ENCODE results near the gene TEC. TPM values are rescaled to one million over a fixed set of nuclear protein-coding genes. Genes with fewer than 3 reads are reported as not detected.
"Not testable (repeated sequence)": the region's sequence is repeated elsewhere in the genome, so short reads cannot be mapped to it uniquely, and the experiment has no call there.

Gene TEC
- total and polyA plus RNA-seq, 7 experiments from 2014 or later, result 0.91 to 5.8 (median 2.5) TPM

GRCh38 chr4:48290146-48290772 lies 20.6 kb upstream of the TEC start:
- POLR2A ChIA-PET, result no interaction called here
- Histone ChIP-seq H3K27ac (ENCODE audit: low read depth, low read length) (no peak overlapping the region), H3K27me3 (ENCODE audit: control insufficient read depth in 2 of 2, insufficient read depth in 2 of 2, low read length in 2 of 2) (no peaks in the 10 kb centered on the region), H3K36me3 (ENCODE audit: control insufficient read depth in 2 of 3, insufficient read depth in 3 of 3, low read length in 3 of 3) (no peaks in the 10 kb centered on the region), H3K4me1 (ENCODE audit: control insufficient read depth in 2 of 2, insufficient read depth in 2 of 2, low read length in 2 of 2) (no peaks in the 10 kb centered on the region), H3K9me3 (ENCODE audit: control insufficient read depth in 2 of 3, low read length in 3 of 3) (no peaks in the 10 kb centered on the region), H3K4me3 (ENCODE audit: low read length) (no peak overlapping the region)
- peaks cover 0 to 3% (median 1%) of the 10 kb centered on the region in 5 donors for H3K27me3 Mint-ChIP-seq
- no peak overlapping the region for H3K4me3 Mint-ChIP-seq
- peaks cover 0 to 32% (median 6%) of the 10 kb centered on the region in 11 donors for H3K9me3 Mint-ChIP-seq
- intact Hi-C loops (cut with micrococcal nuclease), result no loop called here
- H3K27ac Mint-ChIP-seq, result no peak overlapping the region
- peaks cover 0 to under 1% (median 0%) of the 10 kb centered on the region in 7 donors for H3K4me1 Mint-ChIP-seq
- DNase-seq (no peak), ATAC-seq (no peak)
- CTCF ChIA-PET, result no interaction called here
- H3K36me3 Mint-ChIP-seq, result peaks cover 0 to 3% (median 0%) of the 10 kb centered on the region in 5 donors

- H3K4me3 ChIP-seq (ENCODE audit: low read length); H3K4me3 Mint-ChIP-seq; H3K27me3 ChIP-seq (ENCODE audit: control insufficient read depth in 2 of 2, insufficient read depth in 2 of 2, low read length in 2 of 2); H3K36me3 ChIP-seq (ENCODE audit: control insufficient read depth in 2 of 3, insufficient read depth in 3 of 3, low read length in 3 of 3); H3K27ac Mint-ChIP-seq; intact Hi-C loops (cut with micrococcal nuclease); ATAC-seq; H3K27ac ChIP-seq (ENCODE audit: low read depth, low read length); H3K4me1 ChIP-seq (ENCODE audit: control insufficient read depth in 2 of 2, insufficient read depth in 2 of 2, low read length in 2 of 2); H3K9me3 ChIP-seq (ENCODE audit: control insufficient read depth in 2 of 3, low read length in 3 of 3); POLR2A ChIA-PET; CTCF ChIA-PET; H3K4me1 Mint-ChIP-seq; DNase-seq: not testable (repeated sequence)
- Mint-ChIP-seq H3K27me3 (peaks cover 0 to 36% (median 16%) of the 10 kb centered on the region in 5 donors), H3K9me3 (peaks cover 11 to 69% (median 29%) of the 10 kb centered on the region in 11 donors), H3K36me3 (peaks cover 0 to 21% (median 2%) of the 10 kb centered on the region in 5 donors)
Measured at GRCh38 chr4:48286060-48286459, 16.4 kb upstream of the TEC start.

GRCh38 chr4:48285640-48286039 lies 16.0 kb upstream of the TEC start:
- H3K36me3 ChIP-seq (ENCODE audit: control insufficient read depth in 2 of 3, insufficient read depth in 3 of 3, low read length in 3 of 3); H3K4me3 Mint-ChIP-seq; ATAC-seq; CTCF ChIA-PET; DNase-seq; H3K27ac Mint-ChIP-seq; H3K4me3 ChIP-seq (ENCODE audit: low read length); POLR2A ChIA-PET; H3K27ac ChIP-seq (ENCODE audit: low read depth, low read length); H3K4me1 ChIP-seq (ENCODE audit: control insufficient read depth in 2 of 2, insufficient read depth in 2 of 2, low read length in 2 of 2); H3K9me3 ChIP-seq (ENCODE audit: control insufficient read depth in 2 of 3, low read length in 3 of 3); intact Hi-C loops (cut with micrococcal nuclease); H3K27me3 ChIP-seq (ENCODE audit: control insufficient read depth in 2 of 2, insufficient read depth in 2 of 2, low read length in 2 of 2); H3K4me1 Mint-ChIP-seq: not testable (repeated sequence)
- Mint-ChIP-seq H3K9me3 (peaks cover 11 to 74% (median 32%) of the 10 kb centered on the region in 11 donors), H3K36me3 (peaks cover 0 to 23% (median 2%) of the 10 kb centered on the region in 5 donors), H3K27me3 (peaks cover 0 to 39% (median 19%) of the 10 kb centered on the region in 5 donors)

GRCh38 chr4:48275686-48276085 lies 6.0 kb upstream of the TEC start:
- no peak overlapping the region for H3K4me3 ChIP-seq (ENCODE audit: low read length)
- Mint-ChIP-seq H3K4me3 (no peak overlapping the region), H3K27ac (no peak overlapping the region), H3K9me3 (peaks cover 0 to 23% (median 5%) of the 10 kb centered on the region in 11 donors), H3K36me3 (peaks cover 0 to 13% (median 7%) of the 10 kb centered on the region in 5 donors), H3K4me1 (peaks cover 0 to 6% (median 6%) of the 10 kb centered on the region in 7 donors), H3K27me3 (peaks cover 1 to 6% (median 6%) of the 10 kb centered on the region in 5 donors)
- no peak for ATAC-seq
- CTCF ChIA-PET, result interaction anchor here (0.6 kb wide), 1 partner anchor 318 kb away, joined by 5 read pairs; no protein-coding TSS in a partner anchor
- H3K36me3 ChIP-seq (ENCODE audit: control insufficient read depth in 2 of 3, insufficient read depth in 3 of 3, low read length in 3 of 3), result no peaks in the 10 kb centered on the region
- POLR2A ChIA-PET, result no interaction called here
- no peak for DNase-seq
- intact Hi-C loops (cut with micrococcal nuclease), result loop anchor here in 1 of 2 donors (10.0 kb wide), 1 partner anchor 811 kb away; the partner anchor contains the start of gene COMMD8
- no peaks in the 10 kb centered on the region for H3K9me3 ChIP-seq (ENCODE audit: control insufficient read depth in 2 of 3, low read length in 3 of 3)
- H3K4me1 ChIP-seq (ENCODE audit: control insufficient read depth in 2 of 2, insufficient read depth in 2 of 2, low read length in 2 of 2), result no peaks in the 10 kb centered on the region
- H3K27me3 ChIP-seq (ENCODE audit: control insufficient read depth in 2 of 2, insufficient read depth in 2 of 2, low read length in 2 of 2), result peaks cover 0 to 1% of the 10 kb centered on the region in 2 donors
- H3K27ac ChIP-seq (ENCODE audit: low read depth, low read length), result no peak overlapping the region

- ATAC-seq, result peak; percentile 69
Measured at GRCh38 chr4:48275247-48275646, 5.6 kb upstream of the TEC start.

GRCh38 chr4:48271626-48272025 lies 2.0 kb upstream of the TEC start:
- H3K27ac Mint-ChIP-seq, result peak overlapping the region in 2 of 9 donors; percentile 60 to 83
- peaks cover 0 to 2% (median 0%) of the 10 kb centered on the region in 11 donors for H3K9me3 Mint-ChIP-seq
- intact Hi-C loops (cut with micrococcal nuclease), result loop anchor here (5.0 to 10.0 kb wide), 4 partner anchors 134 to 807 kb away; partner anchors contain the start of genes CNGA1 (in 1 of the 2), COMMD8 (in 1 of the 2), CORIN (in 1 of the 2) and NIPAL1 (in 1 of the 2)
- ChIA-PET POLR2A (no interaction called here), CTCF (no interaction called here)
- ATAC-seq, result no peak
- no peaks in the 10 kb centered on the region for H3K9me3 ChIP-seq (ENCODE audit: control insufficient read depth in 2 of 3, low read length in 3 of 3)
- peaks cover 0 to 3% (median 0%) of the 10 kb centered on the region in 5 donors for H3K36me3 Mint-ChIP-seq
- H3K4me3 ChIP-seq (ENCODE audit: low read length), result no peak overlapping the region
- H3K4me3 Mint-ChIP-seq, result no peak overlapping the region
- no peaks in the 10 kb centered on the region for H3K27me3 ChIP-seq (ENCODE audit: control insufficient read depth in 2 of 2, insufficient read depth in 2 of 2, low read length in 2 of 2)
- peaks cover 6 to 28% (median 22%) of the 10 kb centered on the region in 7 donors for H3K4me1 Mint-ChIP-seq
- no peak overlapping the region for H3K27ac ChIP-seq (ENCODE audit: low read depth, low read length)
- H3K36me3 ChIP-seq (ENCODE audit: control insufficient read depth in 2 of 3, insufficient read depth in 3 of 3, low read length in 3 of 3), result peaks cover 0 to 5% (median 0%) of the 10 kb centered on the region in 3 experiments
- no peak for DNase-seq
- peaks cover 0 to 6% of the 10 kb centered on the region in 2 donors for H3K4me1 ChIP-seq (ENCODE audit: control insufficient read depth in 2 of 2, insufficient read depth in 2 of 2, low read length in 2 of 2)
- H3K27me3 Mint-ChIP-seq, result no peaks in the 10 kb centered on the region

More at GRCh38 chr4:48275247-48275646, 5.6 kb upstream of the TEC start:
- Histone ChIP-seq H3K4me1 (ENCODE audit: control insufficient read depth in 2 of 2, insufficient read depth in 2 of 2, low read length in 2 of 2) (no peaks in the 10 kb centered on the region), H3K27me3 (ENCODE audit: control insufficient read depth in 2 of 2, insufficient read depth in 2 of 2, low read length in 2 of 2) (no peaks in the 10 kb centered on the region), H3K36me3 (ENCODE audit: control insufficient read depth in 2 of 3, insufficient read depth in 3 of 3, low read length in 3 of 3) (no peaks in the 10 kb centered on the region), H3K4me3 (ENCODE audit: low read length) (no peak overlapping the region), H3K9me3 (ENCODE audit: control insufficient read depth in 2 of 3, low read length in 3 of 3) (no peaks in the 10 kb centered on the region), H3K27ac (ENCODE audit: low read depth, low read length) (no peak overlapping the region)
- peaks cover 4 to 11% (median 10%) of the 10 kb centered on the region in 7 donors for H3K4me1 Mint-ChIP-seq
- H3K36me3 Mint-ChIP-seq, result peaks cover 0 to 10% (median 4%) of the 10 kb centered on the region in 5 donors
- no peak for DNase-seq
- POLR2A ChIA-PET, result no interaction called here
- H3K27ac Mint-ChIP-seq, result no peak overlapping the region
- intact Hi-C loops (cut with micrococcal nuclease), result loop anchor here in 1 of 2 donors (10.0 kb wide), 1 partner anchor 810 kb away; the partner anchor contains the start of gene COMMD8
- CTCF ChIA-PET, result interaction anchor here (0.6 kb wide), 2 partner anchors 13 to 319 kb away, joined by 3 to 5 read pairs; no protein-coding TSS in a partner anchor
- no peak overlapping the region for H3K4me3 Mint-ChIP-seq
- peaks cover 0 to 6% (median 6%) of the 10 kb centered on the region in 5 donors for H3K27me3 Mint-ChIP-seq
- peaks cover 0 to 19% (median 5%) of the 10 kb centered on the region in 11 donors for H3K9me3 Mint-ChIP-seq
